C4-2B (cell line): ENCODE data around the gene SCN4B.

Experiments used
- CTCF ChIP-seq: fragments of 450-650 bp; conservative IDR thresholded peaks from 2 replicates; pipeline ENCODE4 v1.5.1; 2017; ENCODE audit warnings: mild to moderate bottlenecking
- ZFX ChIP-seq: fragments of 450-650 bp; IDR thresholded peaks from 2 replicates; pipeline ENCODE4 v1.6.1; 2017

GRCh38 chr11:118112711-118113430, 39.8 kb downstream of the SCN4B start:
- TF ChIP-seq CTCF (no peak), ZFX (no peak)
